ENCODE measurements around the gene UGT1A7.

UGT1A7 gene

GRCh38 chr2:233768076-233768475 lies 86.4 kb downstream of the UGT1A7 start:
- TF ChIP-seq POU6F1 (CRISPR knock-in tag; IDR thresholded peaks at IDR 0.05; ENCODE audit: borderline replicate concordance, low read depth): no peak
- no peak for TF ChIP-seq TOX (CRISPR knock-in tag; IDR thresholded peaks at IDR 0.05; ENCODE audit: borderline replicate concordance)
- TF ChIP-seq ZFP3 (CRISPR knock-in tag; IDR thresholded peaks at IDR 0.05): no peak
- no peak for TF ChIP-seq CSDC2 (CRISPR knock-in tag; IDR thresholded peaks at IDR 0.05)
- no peak for TF ChIP-seq ZNF8 (CRISPR knock-in tag; IDR thresholded peaks at IDR 0.05)
- no peak for TF ChIP-seq CSRNP3 (CRISPR knock-in tag; IDR thresholded peaks at IDR 0.05)
- TF ChIP-seq TCF4 (CRISPR knock-in tag; IDR thresholded peaks at IDR 0.05; ENCODE audit: borderline replicate concordance): no peak
- TF ChIP-seq ZC3H10 (CRISPR knock-in tag; IDR thresholded peaks at IDR 0.05): no peak
- TF ChIP-seq ZFP30 (CRISPR knock-in tag; IDR thresholded peaks at IDR 0.05): no peak
- TF ChIP-seq TSHZ2 (CRISPR knock-in tag; IDR thresholded peaks at IDR 0.05): no peak
- TF ChIP-seq BACH2 (CRISPR knock-in tag; IDR thresholded peaks at IDR 0.05; ENCODE audit: borderline replicate concordance): no peak
- no peak for TF ChIP-seq ZNF565 (CRISPR knock-in tag; conservative IDR thresholded peaks at IDR 0.05; ENCODE audit: low read depth)
- no peak for TF ChIP-seq ISL1 (CRISPR knock-in tag; IDR thresholded peaks at IDR 0.05)
- TF ChIP-seq OSR1 (CRISPR knock-in tag; IDR thresholded peaks at IDR 0.05): no peak
- ATAC-seq: no peak

GRCh38 chr2:233769260-233769659 lies 87.6 kb downstream of the UGT1A7 start:
- no peak for ATAC-seq
- TF ChIP-seq PATZ1 (CRISPR knock-in tag; IDR thresholded peaks at IDR 0.05; ENCODE audit: borderline replicate concordance) (no peak), ZFP3 (CRISPR knock-in tag; IDR thresholded peaks at IDR 0.05) (no peak), ISL1 (CRISPR knock-in tag; IDR thresholded peaks at IDR 0.05) (no peak), ZFP30 (CRISPR knock-in tag; IDR thresholded peaks at IDR 0.05) (no peak), BACH2 (CRISPR knock-in tag; IDR thresholded peaks at IDR 0.05; ENCODE audit: borderline replicate concordance) (no peak), ZC3H10 (CRISPR knock-in tag; IDR thresholded peaks at IDR 0.05) (no peak), CSDC2 (CRISPR knock-in tag; IDR thresholded peaks at IDR 0.05) (no peak), POU6F1 (CRISPR knock-in tag; IDR thresholded peaks at IDR 0.05; ENCODE audit: borderline replicate concordance, low read depth) (no peak), TOX (CRISPR knock-in tag; IDR thresholded peaks at IDR 0.05; ENCODE audit: borderline replicate concordance) (no peak)

- ATAC-seq: no peak
- no peak for TF ChIP-seq ISL1 (CRISPR knock-in tag; IDR thresholded peaks at IDR 0.05)
- no peak for TF ChIP-seq CREB5 (CRISPR knock-in tag; IDR thresholded peaks at IDR 0.05; ENCODE audit: low read depth)
Measured at GRCh38 chr2:233772153-233772552, 90.5 kb downstream of the UGT1A7 start.

GRCh38 chr2:233772583-233772982 lies 90.9 kb downstream of the UGT1A7 start:
- TF ChIP-seq ISL1 (CRISPR knock-in tag; IDR thresholded peaks at IDR 0.05) (no peak), PATZ1 (CRISPR knock-in tag; IDR thresholded peaks at IDR 0.05; ENCODE audit: borderline replicate concordance) (no peak), TOX (CRISPR knock-in tag; IDR thresholded peaks at IDR 0.05; ENCODE audit: borderline replicate concordance) (no peak), OSR1 (CRISPR knock-in tag; IDR thresholded peaks at IDR 0.05) (no peak), ZFP30 (CRISPR knock-in tag; IDR thresholded peaks at IDR 0.05) (no peak), TCF4 (CRISPR knock-in tag; IDR thresholded peaks at IDR 0.05; ENCODE audit: borderline replicate concordance) (no peak), SNAI2 (CRISPR knock-in tag; IDR thresholded peaks at IDR 0.05) (no peak), ESRRG (CRISPR knock-in tag; IDR thresholded peaks at IDR 0.05) (no peak), BACH2 (CRISPR knock-in tag; IDR thresholded peaks at IDR 0.05; ENCODE audit: borderline replicate concordance) (no peak), GLIS3 (CRISPR knock-in tag; IDR thresholded peaks at IDR 0.05) (no peak)
- no peak for ATAC-seq
